Activated naive CD4-positive, alpha-beta T cell treated with anti-CD3 and anti-CD28 coated beads, Interleukin-2, amount 10 ng/mL, durations not matched to agents 5 hours and 36 hours (primary cell): ENCODE results near the gene GNPTAB. TPM values are rescaled to one million over a fixed set of nuclear protein-coding genes. Genes with fewer than 3 reads are reported as not detected.

Experiments used
- total RNA-seq, 2 experiments: library from RNA; stranded (reverse); gene quantifications; one replicate each; pipeline ENCODE4 v1.2.3, GENCODE V29; 2021

GNPTAB gene
- 10 to 100 TPM; 57.3 to 59.1 TPM for total RNA-seq

DNA sequence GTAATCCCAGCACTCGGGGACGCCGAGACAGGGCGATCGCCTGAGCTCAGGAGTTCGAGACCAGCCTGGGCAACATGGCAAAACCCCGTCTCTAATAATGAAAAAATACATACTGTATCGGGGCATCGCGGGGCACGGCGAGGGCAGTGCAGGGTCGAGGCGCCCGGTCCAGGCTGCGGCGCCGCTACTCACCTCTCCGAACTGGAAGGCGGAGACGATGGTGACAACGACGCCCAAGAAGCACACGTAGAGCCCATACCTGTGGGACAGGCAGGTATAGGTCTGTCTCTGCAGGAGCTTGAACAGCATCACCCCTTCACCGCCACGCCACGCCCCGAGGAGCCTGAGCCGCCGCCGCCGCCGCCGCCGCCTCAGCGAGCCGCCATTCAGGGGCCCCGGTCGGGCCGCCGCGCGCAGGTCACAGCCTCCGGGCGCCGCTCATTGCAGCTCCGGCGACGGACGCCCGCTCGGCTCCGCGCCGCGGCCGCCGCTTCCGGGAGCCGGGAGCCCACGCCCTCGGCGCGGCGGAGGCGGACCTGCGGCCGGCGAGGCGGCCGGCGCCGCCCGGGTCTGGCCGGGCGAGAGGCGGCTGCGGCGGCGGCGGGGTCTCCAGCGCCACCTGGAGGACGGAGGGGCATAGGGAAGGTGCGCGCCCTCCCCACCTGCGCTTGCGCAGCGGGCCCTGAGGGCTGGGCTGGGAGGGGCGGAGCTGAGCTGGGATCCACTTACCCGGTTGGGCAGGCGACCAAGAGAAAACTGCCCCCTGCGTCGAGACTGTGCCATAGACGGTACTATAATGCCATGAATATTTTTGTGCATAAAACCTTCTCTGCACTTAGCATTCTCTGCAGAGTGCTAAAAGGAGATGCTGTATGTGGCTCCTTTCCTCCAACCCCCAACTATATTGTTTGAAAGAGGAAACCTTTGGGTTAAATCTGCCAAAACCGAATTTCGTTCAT, at the start of gene GNPTAB:
GNPTAB (minus strand) TSS at position 593 of the 959 bp plus-strand sequence; CDS start at position 309, 284 bp downstream.

DNA sequence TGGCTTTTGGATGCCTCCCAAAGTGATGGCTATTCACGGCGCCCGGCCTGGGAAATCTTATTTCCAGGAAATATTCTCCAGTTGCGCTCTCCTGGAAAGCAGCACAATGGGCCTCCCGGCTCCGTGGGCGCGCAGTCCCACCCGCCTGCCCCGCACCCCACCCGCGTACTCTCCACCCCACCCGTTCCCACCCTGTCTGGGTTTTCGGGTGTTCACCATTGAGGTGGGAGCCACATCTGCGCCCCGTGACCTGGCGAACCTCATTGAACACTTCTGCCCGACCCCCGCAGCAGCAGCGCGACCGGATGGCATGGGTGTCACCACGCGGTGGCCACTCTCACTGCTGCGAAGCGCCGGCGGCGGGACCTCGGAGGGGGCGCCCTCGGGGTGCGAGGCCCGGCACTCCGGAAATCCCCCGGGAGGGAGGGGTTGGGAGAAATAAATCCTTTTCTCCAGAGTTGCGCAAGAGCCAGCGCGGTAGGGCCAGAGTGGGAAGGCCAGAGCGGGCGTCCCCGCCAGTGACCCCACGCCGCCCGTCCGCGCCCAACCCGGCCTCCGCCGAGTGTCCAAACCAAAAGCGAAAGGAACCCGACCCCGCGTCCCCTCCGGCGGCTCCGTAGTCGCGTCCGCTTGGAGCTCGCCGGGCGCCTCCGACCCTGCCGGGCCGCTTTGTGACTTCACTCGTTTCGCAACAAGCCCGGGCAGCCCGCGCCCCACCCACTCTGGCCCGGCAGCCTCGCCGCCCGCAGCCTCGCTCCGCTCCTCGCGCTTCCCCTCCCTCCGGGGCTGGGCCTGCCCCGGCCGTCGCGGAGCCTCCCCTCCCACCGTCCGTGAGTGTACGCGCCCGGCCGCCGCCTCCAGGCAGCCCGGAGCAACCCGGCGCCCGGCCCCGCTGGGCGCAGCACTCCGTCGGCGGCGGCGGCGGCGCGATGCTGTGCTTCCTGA, 46.4 kb upstream of the GNPTAB start, which contains the start of gene DRAM1:
DRAM1 (plus strand) TSS at position 720 of the 945 bp plus-strand sequence; CDS start at position 930, 210 bp downstream.

DNA sequence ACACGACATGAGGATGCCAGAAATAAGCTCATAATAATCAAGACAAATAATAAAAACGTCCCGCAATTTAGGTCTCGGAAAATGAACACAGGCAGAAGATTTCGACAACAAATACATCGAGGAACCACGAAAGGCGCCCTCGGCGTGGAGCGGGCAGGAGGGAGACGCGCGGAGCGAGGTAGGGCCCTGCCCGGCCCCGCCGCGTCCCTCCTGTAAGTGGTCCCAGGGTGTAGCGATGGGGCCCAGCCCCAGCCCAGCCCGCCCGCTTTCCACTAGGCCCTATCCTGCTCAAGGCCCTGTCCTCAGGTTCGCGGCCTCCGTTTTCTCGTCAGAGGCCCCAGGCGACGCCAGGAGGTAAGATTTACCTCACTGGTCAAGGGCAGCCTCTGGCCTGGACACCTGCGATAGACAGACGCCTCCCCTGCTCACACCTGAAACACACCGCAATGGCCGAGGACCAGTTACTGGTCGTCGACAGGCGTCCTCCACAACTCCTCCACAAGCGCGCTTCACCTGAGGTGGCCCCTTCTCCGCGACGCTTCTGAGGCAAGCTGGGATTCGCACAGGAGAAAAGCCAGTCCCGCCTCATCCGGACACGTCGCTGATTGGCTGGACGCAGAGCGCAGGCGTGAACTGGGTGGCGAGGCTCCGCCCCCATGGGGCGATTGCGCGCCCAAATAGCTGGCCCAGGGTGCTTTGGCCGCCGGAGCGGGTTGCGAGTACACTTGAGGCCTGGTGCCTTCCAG, 91.7 kb downstream of the GNPTAB start, which contains the start of gene SYCP3:
SYCP3 (minus strand) TSS at position 543 of the 746 bp plus-strand sequence. CDS start 1,527 bp downstream, outside the sequence.

DNA sequence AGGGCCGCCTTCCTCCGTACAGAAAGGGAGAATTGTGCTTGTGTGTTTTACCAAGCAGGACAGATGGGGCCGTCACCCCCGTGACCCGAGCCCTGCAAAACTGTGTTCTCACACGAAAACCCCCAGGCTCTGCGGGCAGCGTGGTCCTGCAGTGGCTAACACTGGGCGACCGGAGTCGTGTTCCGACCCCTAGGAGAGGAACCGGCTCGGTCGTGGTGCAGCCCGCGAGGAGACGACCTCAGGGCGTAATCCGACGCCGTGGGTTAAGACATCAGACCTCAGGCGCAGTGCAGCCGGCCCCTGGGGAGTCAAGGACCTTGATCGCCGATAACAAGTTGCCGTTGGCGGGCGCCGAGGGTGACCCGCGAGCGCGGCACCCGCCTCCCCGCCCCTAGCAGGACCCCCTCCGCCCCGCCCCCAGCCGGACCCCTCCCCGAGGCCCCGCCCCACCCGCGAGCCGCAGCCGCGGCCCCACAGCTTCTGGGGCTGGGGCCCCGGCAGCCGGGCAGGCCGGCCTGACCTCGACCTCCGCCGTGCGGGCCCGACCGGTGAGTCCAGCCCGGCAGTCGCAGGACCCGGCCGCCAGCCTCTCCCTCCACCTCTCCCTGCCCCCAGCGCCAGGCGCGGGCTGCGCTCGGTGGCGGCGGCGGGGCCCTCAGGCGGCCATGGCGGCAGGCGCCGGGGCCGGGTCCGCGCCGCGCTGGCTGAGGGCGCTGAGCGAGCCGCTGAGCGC, 133.4 kb downstream of the GNPTAB start, which contains the start of gene CHPT1:
CHPT1 (plus strand) TSS at position 444 of the 733 bp plus-strand sequence; CDS start at position 666, 222 bp downstream.

Other genes with a start within 250 kb of the GNPTAB start
- gene MYBPC1, start 236.0 kb downstream of the GNPTAB start, total RNA-seq = not detected
- gene CHPT1, start 133.3 kb downstream of the GNPTAB start, total RNA-seq = 10 to 100 TPM; 14.3 to 14.6 TPM
- gene SYCP3, start 91.5 kb downstream of the GNPTAB start, total RNA-seq = under 1 TPM; 0.43 to 0.70 TPM
- gene DRAM1, start 46.6 kb upstream of the GNPTAB start, total RNA-seq = 1 to 10 TPM; 1.7 to 2.3 TPM
- gene WASHC3, start 231.0 kb upstream of the GNPTAB start, total RNA-seq = 10 to 100 TPM; 54.8 to 57.6 TPM